ENCODE results near the gene CD80. TPM values are rescaled to one million over a fixed set of nuclear protein-coding genes. Genes with fewer than 3 reads are reported as not detected.
"Not testable (repeated sequence)": the region's sequence is repeated elsewhere in the genome, so short reads cannot be mapped to it uniquely, and the experiment has no call there.

The CD80 gene
- total RNA-seq, 1 donor from 2014 or later: not detected

- ATAC-seq (no peak), DNase-seq (no peak)
- intact Hi-C loops (cut with micrococcal nuclease): no loop called here
These were observed 26.6 kb upstream of the CD80 start for GRCh38 chr3:119585856-119586570.

GRCh38 chr3:119585208-119585607 is 25.8 kb upstream of the CD80 start:
- no peak for ATAC-seq
- no peak for DNase-seq
- intact Hi-C loops (cut with micrococcal nuclease): no loop called here

GRCh38 chr3:119582178-119582577 is 22.8 kb upstream of the CD80 start:
- no peak for DNase-seq
- ATAC-seq: no peak
- intact Hi-C loops (cut with micrococcal nuclease): no loop called here

- DNase-seq (peak; percentile 56), ATAC-seq (peak; percentile 71)
- intact Hi-C loops (cut with micrococcal nuclease): no loop called here
These were observed 20.8 kb upstream of the CD80 start for GRCh38 chr3:119580067-119580760.

- intact Hi-C loops (cut with micrococcal nuclease): no loop called here
- DNase-seq: peak; percentile 91
- peak; percentile 95 for ATAC-seq
These were observed 20.1 kb upstream of the CD80 start, which contains the start of gene ADPRH for GRCh38 chr3:119579366-119580066. ADPRH (plus strand) TSS chr3:119579492; CDS start chr3:119582170, 2,678 bp downstream.

GRCh38 chr3:119575507-119575906 is 16.1 kb upstream of the CD80 start:
- ATAC-seq: no peak
- DNase-seq: no peak
- intact Hi-C loops (cut with micrococcal nuclease): no loop called here

- no peak for DNase-seq
- ATAC-seq: peak; percentile 48
- intact Hi-C loops (cut with micrococcal nuclease): no loop called here
These were observed 12.3 kb upstream of the CD80 start for GRCh38 chr3:119571688-119572087.

- intact Hi-C loops (cut with micrococcal nuclease): no loop called here
- DNase-seq (no peak), ATAC-seq (no peak)
These were observed 11.8 kb upstream of the CD80 start for GRCh38 chr3:119571230-119571629.

- intact Hi-C loops (cut with micrococcal nuclease): no loop called here
- DNase-seq (no peak), ATAC-seq (peak; percentile 54)
These were observed 10.8 kb upstream of the CD80 start for GRCh38 chr3:119570229-119570628.

GRCh38 chr3:119569156-119569555 is 9.7 kb upstream of the CD80 start:
- no peak for DNase-seq
- no peak for ATAC-seq
- intact Hi-C loops (cut with micrococcal nuclease): no loop called here

GRCh38 chr3:119563334-119563733 is 3.9 kb upstream of the CD80 start:
- ATAC-seq; DNase-seq; intact Hi-C loops (cut with micrococcal nuclease): not testable (repeated sequence)

- peak; percentile 77 for ATAC-seq
- no peak for DNase-seq
- intact Hi-C loops (cut with micrococcal nuclease): no loop called here
These were observed 3.0 kb upstream of the CD80 start for GRCh38 chr3:119562307-119562961.

GRCh38 chr3:119560160-119560559 is 746 bp upstream of the CD80 start:
- no peak for DNase-seq
- intact Hi-C loops (cut with micrococcal nuclease): no loop called here
- ATAC-seq: no peak

- no peak for DNase-seq
- intact Hi-C loops (cut with micrococcal nuclease): no loop called here
- no peak for ATAC-seq
These were observed 642 bp downstream of the CD80 start for GRCh38 chr3:119558626-119559317.

GRCh38 chr3:119557877-119558269 is 1.5 kb downstream of the CD80 start:
- no peak for DNase-seq
- no peak for ATAC-seq
- intact Hi-C loops (cut with micrococcal nuclease): no loop called here

GRCh38 chr3:119557192-119557876 is 2.1 kb downstream of the CD80 start:
- intact Hi-C loops (cut with micrococcal nuclease): no loop called here
- ATAC-seq (no peak), DNase-seq (no peak)

GRCh38 chr3:119555929-119556328 is 3.5 kb downstream of the CD80 start:
- ATAC-seq (no peak), DNase-seq (no peak)

GRCh38 chr3:119555309-119555735 is 4.1 kb downstream of the CD80 start:
- ATAC-seq (peak; percentile 41), DNase-seq (no peak)
- intact Hi-C loops (cut with micrococcal nuclease): no loop called here

More at GRCh38 chr3:119555929-119556328, 3.5 kb downstream of the CD80 start:
- intact Hi-C loops (cut with micrococcal nuclease): no loop called here

Data from left ventricle myocardium superior (tissue), 1 donor.